ENCODE measurements around the gene IRGC. TPM values are rescaled to one million over a fixed set of nuclear protein-coding genes. Genes with fewer than 3 reads are reported as not detected.

Gene IRGC
- total RNA-seq, 1 experiment from 2014 or later: not detected

DNA sequence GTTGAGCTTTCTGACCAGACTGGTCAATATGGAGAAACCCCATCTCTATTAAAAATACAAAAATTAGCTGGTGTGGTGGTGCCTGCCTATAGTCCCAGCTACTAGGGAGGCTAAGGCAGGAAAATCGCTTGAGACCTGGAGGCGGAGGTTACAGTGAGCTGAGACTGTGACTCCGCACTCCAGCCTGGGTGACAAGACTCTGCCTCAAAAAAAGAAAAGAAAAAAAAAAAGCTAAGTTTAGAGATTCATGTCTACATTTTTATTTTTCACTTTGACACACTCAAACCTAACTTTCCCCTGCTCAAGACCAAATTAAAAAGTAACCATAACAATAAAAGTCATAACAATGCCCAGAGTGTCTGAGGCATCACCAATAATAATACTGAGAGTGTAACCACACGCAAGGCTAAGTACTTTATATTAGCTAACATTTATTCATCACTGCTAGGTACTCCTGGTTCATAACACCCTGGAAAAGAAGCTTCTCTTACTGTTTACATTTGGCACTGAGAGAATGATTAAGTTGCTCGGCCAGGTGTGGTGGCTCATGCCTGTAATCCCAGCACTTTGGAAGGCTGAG is 5.7 kb downstream of the IRGC start:
- no CpG with 5 or more reads among the region's 5 CpGs for WGBS (ENCODE audit: extremely low coverage, insufficient read length, low lambda C conversion rate)
- no peak overlapping the region for H4K5ac ChIP-seq (ENCODE audit: insufficient read length, low read depth, low read length)

More for the DNA sequence above, 5.7 kb downstream of the IRGC start:
- no peak for TF ChIP-seq CTCF (conservative IDR thresholded peaks at IDR 0.05)
- H3K56ac ChIP-seq (ENCODE audit: insufficient read length, low read depth, low read length): no peak overlapping the region
- no peaks in the 10 kb centered on the region for H4K20me1 ChIP-seq (ENCODE audit: control insufficient read depth, insufficient read depth, insufficient read length)
- no peaks in the 10 kb centered on the region for H3K9me3 ChIP-seq (ENCODE audit: control insufficient read depth, low read depth, low read length)
- no peak overlapping the region; a peak in 1 of 7 replicates for H3K27ac Mint-ChIP-seq
- no peak overlapping the region for H2BK20ac ChIP-seq (ENCODE audit: low read depth, low read length, poor library complexity, severe bottlenecking)
- H3K4me3 Mint-ChIP-seq: no peak overlapping the region; a peak in 1 of 5 replicates
- no peak overlapping the region for H3K18ac ChIP-seq (ENCODE audit: insufficient read length, low read depth, low read length)
- H2BK5ac ChIP-seq (ENCODE audit: insufficient read length, low read length): no peak overlapping the region
- H2AK5ac ChIP-seq (ENCODE audit: insufficient read length, low read length): no peak overlapping the region
- H3K4me2 ChIP-seq (ENCODE audit: insufficient read depth, insufficient read length, low read length): no peak overlapping the region
- H3K9me3 Mint-ChIP-seq: no peaks in the 10 kb centered on the region
- H4K8ac ChIP-seq (replicated peaks; ENCODE audit: insufficient read length, low read depth, low read length): no peak overlapping the region
- peaks cover 2% of the 10 kb centered on the region for H3K23me2 ChIP-seq (ENCODE audit: insufficient read length, low read depth, low read length, poor library complexity, severe bottlenecking)
- H3K23ac ChIP-seq (ENCODE audit: insufficient read length, low read depth, low read length): no peak overlapping the region
- no peak overlapping the region for H3K27ac ChIP-seq (ENCODE audit: insufficient read length, low read depth, low read length)
- no peak overlapping the region for H3T11ph ChIP-seq (ENCODE audit: low read length)
- peaks cover 4% of the 10 kb centered on the region; the same call in 1 of the 2 replicates for H3K27me3 Mint-ChIP-seq (ENCODE audit: low read depth)
- H3K4ac ChIP-seq (ENCODE audit: low read depth, low read length): no peak overlapping the region
- H3K27me3 ChIP-seq (ENCODE audit: insufficient read depth, low read length): no peaks in the 10 kb centered on the region
- no peak overlapping the region for H4K91ac ChIP-seq (ENCODE audit: insufficient read length, low read depth, low read length)
- H3K79me2 ChIP-seq (ENCODE audit: insufficient read depth, low read length): no peaks in the 10 kb centered on the region
- DNase-seq: no peak
- H3K9ac ChIP-seq (ENCODE audit: extremely low read depth, insufficient read length, low read length): no peak overlapping the region
- H3K79me1 ChIP-seq (ENCODE audit: insufficient read depth, low read depth, low read length, poor library complexity, severe bottlenecking): no peaks in the 10 kb centered on the region
- H2BK120ac ChIP-seq (ENCODE audit: low read depth, low read length, poor library complexity, severe bottlenecking): no peak overlapping the region
- H3K36me3 Mint-ChIP-seq (ENCODE audit: insufficient read depth in 1 of 3, low read depth in 3 of 3): no peaks in the 10 kb centered on the region
- no peak overlapping the region for H2BK15ac ChIP-seq (ENCODE audit: low read depth, low read length)
- H2BK12ac ChIP-seq (ENCODE audit: insufficient read length, low read depth, low read length): no peak overlapping the region
- no peaks in the 10 kb centered on the region for H3K4me1 ChIP-seq (ENCODE audit: insufficient read depth, low read length)
- no peak overlapping the region for H2AFZ ChIP-seq (ENCODE audit: low read length)
- peaks cover 3 to 7% of the 10 kb centered on the region in 2 experiments; a peak in 2 of 4 replicates for H3K4me1 Mint-ChIP-seq
- H3K14ac ChIP-seq (ENCODE audit: insufficient read depth, low read length): no peak overlapping the region

Data from H9 (cell line).